ENCODE measurements around the gene MBLAC1. TPM values are rescaled to one million over a fixed set of nuclear protein-coding genes. Genes with fewer than 3 reads are reported as not detected.
A peak's percentile ranks its signal among the peaks of the same experiment; 100 is the strongest.

The MBLAC1 gene
- polyA plus RNA-seq, 1 donor from 2014 or later, result 6.4 TPM

GRCh38 chr7:100166317-100166940, 39.7 kb downstream of the MBLAC1 start:
- Histone ChIP-seq H3K79me2 (replicated peaks; ENCODE audit: insufficient read depth, low read length) (no peaks in the 10 kb centered on the region), H2AFZ (ENCODE audit: low read depth, low read length) (no peak overlapping the region), H3K36me3 (ENCODE audit: insufficient read depth, low read length) (no peaks in the 10 kb centered on the region), H3K9me2 (ENCODE audit: insufficient read depth, low read length) (no peaks in the 10 kb centered on the region), H3K9ac (ENCODE audit: low read length) (no peak overlapping the region), H3F3A (ENCODE audit: insufficient read depth, low read length, poor library complexity, severe bottlenecking) (no peaks in the 10 kb centered on the region), H3K4me3 (ENCODE audit: low read length) (no peak overlapping the region), H3K9me3 (ENCODE audit: low read length) (no peaks in the 10 kb centered on the region), H3K27ac (ENCODE audit: low read length) (no peak overlapping the region), H4K20me1 (ENCODE audit: insufficient read depth) (no peaks in the 10 kb centered on the region), H3K4me2 (ENCODE audit: low read length) (no peak overlapping the region), H3K27me3 (ENCODE audit: insufficient read depth, low read depth, low read length) (no peaks in the 10 kb centered on the region)
- TF ChIP-seq MXI1 (conservative IDR thresholded peaks at IDR 0.05; ENCODE audit: poor library complexity, severe bottlenecking) (no peak), POLR2AphosphoS5 (IDR thresholded peaks at IDR 0.05) (peak; percentile 16), TAF1 (IDR thresholded peaks at IDR 0.05; ENCODE audit: low read depth) (no peak)

- H3K4me3 ChIP-seq (ENCODE audit: low read length), result no peak overlapping the region
- H4K20me1 ChIP-seq (ENCODE audit: insufficient read depth), result no peaks in the 10 kb centered on the region
- no peak overlapping the region for H3K4me2 ChIP-seq (ENCODE audit: low read length)
- H3K27ac ChIP-seq (ENCODE audit: low read length), result no peak overlapping the region
- TF ChIP-seq SMC3 (conservative IDR thresholded peaks at IDR 0.05; ENCODE audit: poor library complexity) (no peak), EP300 (conservative IDR thresholded peaks at IDR 0.05; ENCODE audit: poor library complexity, severe bottlenecking) (no peak), REST (IDR thresholded peaks at IDR 0.05; ENCODE audit: borderline replicate concordance) (no peak), EZH2 (IDR thresholded peaks at IDR 0.05; ENCODE audit: borderline replicate concordance, insufficient read depth, low read length, poor library complexity, severe bottlenecking) (no peak), POLR2AphosphoS5 (IDR thresholded peaks at IDR 0.05) (no peak), CTCF (IDR thresholded peaks at IDR 0.05; ENCODE audit: poor library complexity, severe bottlenecking) (no peak), MXI1 (conservative IDR thresholded peaks at IDR 0.05; ENCODE audit: poor library complexity, severe bottlenecking) (no peak)
- no peak overlapping the region for H2AFZ ChIP-seq (ENCODE audit: low read depth, low read length)
- H3K36me3 ChIP-seq (ENCODE audit: insufficient read depth, low read length), result no peaks in the 10 kb centered on the region
- H3K79me2 ChIP-seq (replicated peaks; ENCODE audit: insufficient read depth, low read length), result no peaks in the 10 kb centered on the region
- H3K27me3 ChIP-seq (ENCODE audit: insufficient read depth, low read depth, low read length), result no peaks in the 10 kb centered on the region
- H3K9me3 ChIP-seq (ENCODE audit: low read length), result no peaks in the 10 kb centered on the region
- no peak overlapping the region for H3K9ac ChIP-seq (ENCODE audit: low read length)
- H3F3A ChIP-seq (ENCODE audit: insufficient read depth, low read length, poor library complexity, severe bottlenecking), result no peaks in the 10 kb centered on the region
- H3K9me2 ChIP-seq (ENCODE audit: insufficient read depth, low read length), result no peaks in the 10 kb centered on the region
These were observed 40.5 kb downstream of the MBLAC1 start for GRCh38 chr7:100166970-100167911.

All from neural cell (in vitro differentiated cells).